Measurements from ENCODE around the gene CSMD2. TPM values are rescaled to one million over a fixed set of nuclear protein-coding genes. Genes with fewer than 3 reads are reported as not detected.

Gene CSMD2
- total RNA-seq, 1 experiment from 2014 or later: not detected

DNA sequence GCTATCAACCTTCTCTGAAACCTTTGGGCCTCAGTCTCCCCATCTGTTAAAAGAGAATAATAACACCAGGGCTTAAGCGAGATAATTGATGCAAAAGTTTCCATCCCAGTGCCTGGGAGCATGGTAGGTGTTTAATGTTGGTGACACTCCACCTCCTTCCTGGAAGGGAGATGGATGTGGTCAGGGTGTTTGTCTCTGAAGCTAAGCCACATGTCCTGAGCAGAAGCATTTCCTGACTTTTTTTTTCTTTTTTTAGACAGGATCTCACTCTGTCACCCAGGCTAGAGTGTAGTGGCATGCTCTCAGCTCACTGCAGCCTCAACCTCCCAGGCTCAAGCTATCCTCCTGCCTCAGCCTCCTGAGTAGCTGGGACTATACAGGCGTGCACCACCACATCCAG is 373.8 kb downstream of the CSMD2 start:
- Histone ChIP-seq H3K9me2 (ENCODE audit: insufficient read depth) (no peaks in the 10 kb centered on the region), H3K79me2 (ENCODE audit: low read depth) (no peaks in the 10 kb centered on the region), H3K4me1 (replicated peaks; ENCODE audit: insufficient read depth) (no peaks in the 10 kb centered on the region), H3K9me3 (ENCODE audit: insufficient read depth, low read depth) (no peaks in the 10 kb centered on the region), H4K20me1 (ENCODE audit: insufficient read depth) (no peaks in the 10 kb centered on the region), H3K36me3 (ENCODE audit: low read depth) (no peaks in the 10 kb centered on the region), H3K27me3 (ENCODE audit: insufficient read depth, low read depth) (peaks cover 5% of the 10 kb centered on the region; the same call in 1 of the 2 replicates), H3F3A (ENCODE audit: insufficient read depth, low read depth) (no peaks in the 10 kb centered on the region), H2AFZ (no peak overlapping the region), H3K4me2 (no peak overlapping the region), H3K27ac (no peak overlapping the region), H3K4me3 (no peak overlapping the region)
- BruUV-seq (replicated peaks): no TSS peak
- intact Hi-C loops (cut with micrococcal nuclease; ENCODE audit: unreplicated experiment): no loop called here
- CTCF ChIA-PET: no interaction called here
- POLR2A ChIA-PET (ENCODE audit: unreplicated experiment): no interaction called here
- no peak for TF ChIP-seq EZH2 (IDR thresholded peaks at IDR 0.05; ENCODE audit: low read depth)
- TF ChIP-seq CTCF (conservative IDR thresholded peaks at IDR 0.05): no peak
- DNase-seq: no peak

DNA sequence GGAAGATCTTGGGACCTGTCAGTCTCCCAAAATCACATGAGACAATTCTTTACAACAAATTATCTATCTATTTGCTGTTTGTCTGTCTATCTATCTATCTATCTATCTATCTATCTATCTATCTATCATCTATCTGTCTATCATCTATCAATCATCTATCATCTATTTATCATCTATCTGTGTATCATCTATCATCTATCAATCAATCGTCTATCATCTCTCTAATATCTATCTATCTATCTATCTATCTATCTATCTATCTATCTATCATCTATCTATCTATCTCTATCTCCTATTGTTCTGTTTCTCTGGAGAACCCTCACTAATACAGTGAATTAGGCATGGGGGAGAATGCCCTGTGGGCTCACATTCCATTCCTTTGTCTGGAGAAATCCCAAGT is 374.5 kb downstream of the CSMD2 start:
- ChIA-PET CTCF (no interaction called here), POLR2A (ENCODE audit: unreplicated experiment) (no interaction called here)
- no peak overlapping the region for H3K4me3 ChIP-seq
- no peak overlapping the region for H3K4me2 ChIP-seq
- no peak overlapping the region for H2AFZ ChIP-seq
- no peaks in the 10 kb centered on the region for H3K4me1 ChIP-seq (replicated peaks; ENCODE audit: insufficient read depth)
- H3K36me3 ChIP-seq (ENCODE audit: low read depth): no peaks in the 10 kb centered on the region
- no peaks in the 10 kb centered on the region for H3K79me2 ChIP-seq (ENCODE audit: low read depth)
- H4K20me1 ChIP-seq (ENCODE audit: insufficient read depth): no peaks in the 10 kb centered on the region
- peaks cover 9% of the 10 kb centered on the region; the same call in 1 of the 2 replicates for H3K27me3 ChIP-seq (ENCODE audit: insufficient read depth, low read depth)
- BruUV-seq (replicated peaks): no TSS peak
- TF ChIP-seq EZH2 (IDR thresholded peaks at IDR 0.05; ENCODE audit: low read depth) (no peak), CTCF (conservative IDR thresholded peaks at IDR 0.05) (no peak)
- no peaks in the 10 kb centered on the region for H3K9me2 ChIP-seq (ENCODE audit: insufficient read depth)
- intact Hi-C loops (cut with micrococcal nuclease; ENCODE audit: unreplicated experiment): no loop called here
- no peaks in the 10 kb centered on the region for H3K9me3 ChIP-seq (ENCODE audit: insufficient read depth, low read depth)
- no peaks in the 10 kb centered on the region for H3F3A ChIP-seq (ENCODE audit: insufficient read depth, low read depth)
- DNase-seq: no peak
- no peak overlapping the region for H3K27ac ChIP-seq

GRCh38 chr1:33784876-33785275 is 380.2 kb downstream of the CSMD2 start:
- no TSS peak for BruUV-seq (replicated peaks)
- Histone ChIP-seq H3K27me3 (ENCODE audit: insufficient read depth, low read depth) (peaks cover 32% of the 10 kb centered on the region), H3K79me2 (ENCODE audit: low read depth) (no peaks in the 10 kb centered on the region), H3K9me2 (ENCODE audit: insufficient read depth) (no peaks in the 10 kb centered on the region), H2AFZ (no peak overlapping the region), H3K4me3 (no peak overlapping the region), H3K27ac (no peak overlapping the region), H3F3A (ENCODE audit: insufficient read depth, low read depth) (no peaks in the 10 kb centered on the region), H3K36me3 (ENCODE audit: low read depth) (no peaks in the 10 kb centered on the region), H4K20me1 (ENCODE audit: insufficient read depth) (no peaks in the 10 kb centered on the region), H3K4me1 (replicated peaks; ENCODE audit: insufficient read depth) (no peaks in the 10 kb centered on the region), H3K9me3 (ENCODE audit: insufficient read depth, low read depth) (no peaks in the 10 kb centered on the region), H3K4me2 (no peak overlapping the region)
- DNase-seq: no peak
- intact Hi-C loops (cut with micrococcal nuclease; ENCODE audit: unreplicated experiment): no loop called here
- POLR2A ChIA-PET (ENCODE audit: unreplicated experiment): no interaction called here
- TF ChIP-seq EZH2 (IDR thresholded peaks at IDR 0.05; ENCODE audit: low read depth): no peak
- TF ChIP-seq CTCF (conservative IDR thresholded peaks at IDR 0.05): no peak
- CTCF ChIA-PET: no interaction called here

Data from PC-9 (cell line).